ENCODE results near the gene PHF5A.

The PHF5A gene

GRCh38 chr22:41417622-41418390 is 50.7 kb downstream of the PHF5A start:
- no peak for DNase-seq
- H3K9me3 ChIP-seq (ENCODE audit: control insufficient read depth, low read length): no peaks in the 10 kb centered on the region
- no peak overlapping the region for H3K4me3 ChIP-seq (ENCODE audit: insufficient read depth, low read depth, low read length, poor library complexity, severe bottlenecking)
- H3K27me3 ChIP-seq (replicated peaks; ENCODE audit: control insufficient read depth, insufficient read depth, low read length, poor library complexity, severe bottlenecking): no peaks in the 10 kb centered on the region
- H3K4me1 ChIP-seq (ENCODE audit: control insufficient read depth, insufficient read depth, low read length, poor library complexity, severe bottlenecking): peaks cover 20% of the 10 kb centered on the region
- H3K36me3 ChIP-seq (ENCODE audit: control insufficient read depth, insufficient read depth, low read length): peaks cover under 1% of the 10 kb centered on the region
- no peak overlapping the region for H3K27ac ChIP-seq (ENCODE audit: insufficient read depth, low read length, poor library complexity, severe bottlenecking)

- Histone ChIP-seq H3K4me1 (ENCODE audit: control insufficient read depth, insufficient read depth, low read length, poor library complexity, severe bottlenecking) (peaks cover 32% of the 10 kb centered on the region), H3K27me3 (replicated peaks; ENCODE audit: control insufficient read depth, insufficient read depth, low read length, poor library complexity, severe bottlenecking) (no peaks in the 10 kb centered on the region), H3K9me3 (ENCODE audit: control insufficient read depth, low read length) (no peaks in the 10 kb centered on the region), H3K27ac (ENCODE audit: insufficient read depth, low read length, poor library complexity, severe bottlenecking) (peak overlapping the region; percentile 97), H3K36me3 (ENCODE audit: control insufficient read depth, insufficient read depth, low read length) (no peaks in the 10 kb centered on the region), H3K4me3 (ENCODE audit: insufficient read depth, low read depth, low read length, poor library complexity, severe bottlenecking) (no peak overlapping the region)
- DNase-seq: no peak
Measured at GRCh38 chr22:41415554-41415953, 52.9 kb downstream of the PHF5A start.

- Histone ChIP-seq H3K36me3 (ENCODE audit: control insufficient read depth, insufficient read depth, low read length) (no peaks in the 10 kb centered on the region), H3K9me3 (ENCODE audit: control insufficient read depth, low read length) (no peaks in the 10 kb centered on the region), H3K4me3 (ENCODE audit: insufficient read depth, low read depth, low read length, poor library complexity, severe bottlenecking) (no peak overlapping the region), H3K27me3 (replicated peaks; ENCODE audit: control insufficient read depth, insufficient read depth, low read length, poor library complexity, severe bottlenecking) (no peaks in the 10 kb centered on the region), H3K27ac (ENCODE audit: insufficient read depth, low read length, poor library complexity, severe bottlenecking) (peak overlapping the region; percentile 2), H3K4me1 (ENCODE audit: control insufficient read depth, insufficient read depth, low read length, poor library complexity, severe bottlenecking) (peaks cover 32% of the 10 kb centered on the region)
- DNase-seq: no peak
Measured at GRCh38 chr22:41411021-41411851, 57.3 kb downstream of the PHF5A start.

GRCh38 chr22:41410311-41410751 is 58.2 kb downstream of the PHF5A start:
- Histone ChIP-seq H3K9me3 (ENCODE audit: control insufficient read depth, low read length) (no peaks in the 10 kb centered on the region), H3K4me1 (ENCODE audit: control insufficient read depth, insufficient read depth, low read length, poor library complexity, severe bottlenecking) (peaks cover 27% of the 10 kb centered on the region), H3K27me3 (replicated peaks; ENCODE audit: control insufficient read depth, insufficient read depth, low read length, poor library complexity, severe bottlenecking) (no peaks in the 10 kb centered on the region), H3K36me3 (ENCODE audit: control insufficient read depth, insufficient read depth, low read length) (no peaks in the 10 kb centered on the region), H3K4me3 (ENCODE audit: insufficient read depth, low read depth, low read length, poor library complexity, severe bottlenecking) (no peak overlapping the region), H3K27ac (ENCODE audit: insufficient read depth, low read length, poor library complexity, severe bottlenecking) (no peak overlapping the region)
- no peak for DNase-seq
